ENCODE measurements around the gene TM4SF20.

- TF ChIP-seq FOXA2 (IDR thresholded peaks at IDR 0.05) (no peak), GABPA (IDR thresholded peaks at IDR 0.05 in 1 of 2, conservative IDR thresholded peaks at IDR 0.05 in 1 of 2) (no peak), CTCF (IDR thresholded peaks at IDR 0.05; ENCODE audit: low read depth, low read length, missing input control) (no peak), JUND (IDR thresholded peaks at IDR 0.05) (no peak), REST (IDR thresholded peaks at IDR 0.05) (no peak)
Observed at GRCh38 chr2:227411320-227411989, 32.3 kb upstream of the TM4SF20 start.
